GM18498 (cell line): ENCODE measurements around the gene SLC35C1.
"Not testable (repeated sequence)": the region's sequence is repeated elsewhere in the genome, so short reads cannot be mapped to it uniquely, and the experiment has no call there.

Experiments
- ATAC-seq: cut with Tn5 transposase; IDR thresholded peaks from one replicate; pipeline ENCODE4 v1.9.1; 2021; ENCODE audit warnings: mild to moderate bottlenecking, moderate library complexity; ENCODE audit not compliant: unreplicated experiment

SLC35C1 gene

DNA sequence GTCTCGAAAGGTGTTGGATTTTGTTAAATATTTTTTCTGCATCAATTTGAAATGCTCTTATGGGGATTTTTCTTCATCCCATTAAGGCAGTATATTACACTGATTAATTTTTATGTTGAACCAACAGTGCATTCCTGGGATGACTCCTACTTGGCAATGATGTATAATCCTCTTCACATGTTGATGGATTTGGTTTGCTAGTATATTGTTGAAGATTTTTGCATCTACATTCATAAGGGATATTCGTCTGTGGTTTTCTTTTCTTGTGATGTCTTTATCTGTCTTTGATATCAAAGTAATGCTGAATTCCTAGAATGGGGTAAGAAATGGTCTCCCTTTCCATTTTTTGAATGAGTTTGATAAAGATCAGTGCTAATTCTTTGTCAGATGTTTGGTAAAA, 18.7 kb upstream of the SLC35C1 start:
- no peak for ATAC-seq

DNA sequence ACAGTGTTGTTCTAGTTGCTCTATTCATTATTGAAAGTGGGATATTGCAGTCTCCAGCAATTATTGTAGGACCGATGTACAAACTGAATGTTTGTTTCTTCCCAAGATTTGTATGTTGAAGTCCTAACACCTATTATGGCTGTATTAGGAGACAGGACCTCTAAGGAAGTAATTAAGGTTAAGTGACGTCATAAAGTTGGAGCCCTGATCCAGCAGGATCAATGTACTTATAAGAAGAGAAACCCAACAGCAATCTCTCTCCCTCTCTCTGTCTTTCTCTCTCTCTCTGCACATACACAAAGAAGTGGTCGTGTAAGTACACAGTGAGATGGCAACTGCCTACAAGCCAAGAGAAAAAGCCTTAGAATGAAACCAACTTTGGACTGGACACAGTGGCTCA, 16.1 kb upstream of the SLC35C1 start:
- ATAC-seq: no peak

GRCh38 chr11:45791524-45791923, 13.4 kb upstream of the SLC35C1 start:
- ATAC-seq: no peak

- ATAC-seq: no peak
Observed at GRCh38 chr11:45794169-45794568, 10.8 kb upstream of the SLC35C1 start.

DNA sequence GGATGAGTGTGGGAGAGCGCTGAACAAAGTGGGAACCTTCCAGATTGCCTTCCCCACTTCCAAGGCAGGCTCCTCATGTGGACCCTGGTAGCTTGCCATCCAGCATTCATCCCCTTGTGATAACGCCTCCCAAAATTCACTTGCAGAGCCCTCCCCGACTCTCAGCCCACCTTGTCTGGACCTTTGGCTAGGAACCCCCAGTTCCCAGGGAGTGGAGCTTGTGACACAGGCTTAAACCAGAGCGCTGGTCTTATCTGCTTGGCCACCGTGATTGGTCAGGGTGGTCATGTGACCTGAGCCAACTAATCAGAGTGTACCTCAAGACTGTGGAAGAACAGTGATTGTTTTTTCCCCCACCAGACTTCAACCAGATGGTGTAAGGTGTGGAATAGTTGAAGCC, 9.6 kb upstream of the SLC35C1 start:
- no peak for ATAC-seq

DNA sequence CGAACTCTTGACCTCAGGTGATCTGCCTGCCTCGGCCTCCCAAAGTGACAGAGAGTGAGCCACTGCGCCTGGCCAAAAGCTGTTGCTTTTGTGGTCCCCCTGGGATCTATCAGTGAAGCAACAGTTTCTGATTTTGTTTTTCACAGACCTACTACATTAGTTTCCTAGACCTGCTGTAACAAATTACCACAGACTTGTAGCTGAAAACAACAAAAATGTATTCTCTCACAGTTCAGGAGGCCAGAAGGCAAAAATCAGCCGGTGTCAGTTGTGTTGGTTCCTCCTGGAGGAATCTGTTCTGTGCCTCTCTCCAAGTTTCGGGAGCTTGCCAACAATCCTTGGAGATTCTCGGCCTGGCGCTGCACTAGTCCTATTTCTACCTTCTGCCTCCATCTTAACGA, 8.5 kb upstream of the SLC35C1 start:
- ATAC-seq: no peak

- no peak for ATAC-seq
Observed at GRCh38 chr11:45798793-45799441, 6.0 kb upstream of the SLC35C1 start.

- ATAC-seq: no peak
Observed at GRCh38 chr11:45799562-45799961, 5.4 kb upstream of the SLC35C1 start.

- no peak for ATAC-seq
Observed at GRCh38 chr11:45800261-45800660, 4.7 kb upstream of the SLC35C1 start.

DNA sequence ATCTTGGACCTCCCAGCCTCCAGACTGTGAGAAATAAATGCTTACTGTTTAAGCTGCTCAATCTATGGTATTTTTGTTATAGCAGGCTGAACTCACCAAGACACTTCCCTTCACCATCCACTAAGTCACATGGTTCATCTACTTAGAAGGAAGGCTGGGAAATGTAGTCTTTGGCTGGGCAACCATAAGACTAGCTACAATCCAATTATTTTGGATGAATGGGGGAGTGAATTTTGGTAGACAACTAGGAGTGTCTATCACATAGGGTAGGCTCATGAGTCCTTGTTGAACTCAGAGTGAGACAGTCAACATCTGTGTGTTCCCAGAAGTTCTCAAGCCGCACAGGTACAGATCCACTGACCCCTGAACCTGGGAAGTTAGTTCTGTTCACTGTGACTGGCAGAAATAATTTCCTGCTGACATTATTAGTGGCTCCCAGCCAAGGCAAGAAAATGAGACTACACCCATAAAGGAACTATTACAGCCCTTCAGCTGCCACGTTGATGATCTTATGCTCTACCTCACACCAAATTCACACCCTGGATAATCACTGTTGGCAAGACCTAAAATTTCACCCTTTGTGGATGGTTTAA, 3.1 kb upstream of the SLC35C1 start:
- ATAC-seq: no peak

DNA sequence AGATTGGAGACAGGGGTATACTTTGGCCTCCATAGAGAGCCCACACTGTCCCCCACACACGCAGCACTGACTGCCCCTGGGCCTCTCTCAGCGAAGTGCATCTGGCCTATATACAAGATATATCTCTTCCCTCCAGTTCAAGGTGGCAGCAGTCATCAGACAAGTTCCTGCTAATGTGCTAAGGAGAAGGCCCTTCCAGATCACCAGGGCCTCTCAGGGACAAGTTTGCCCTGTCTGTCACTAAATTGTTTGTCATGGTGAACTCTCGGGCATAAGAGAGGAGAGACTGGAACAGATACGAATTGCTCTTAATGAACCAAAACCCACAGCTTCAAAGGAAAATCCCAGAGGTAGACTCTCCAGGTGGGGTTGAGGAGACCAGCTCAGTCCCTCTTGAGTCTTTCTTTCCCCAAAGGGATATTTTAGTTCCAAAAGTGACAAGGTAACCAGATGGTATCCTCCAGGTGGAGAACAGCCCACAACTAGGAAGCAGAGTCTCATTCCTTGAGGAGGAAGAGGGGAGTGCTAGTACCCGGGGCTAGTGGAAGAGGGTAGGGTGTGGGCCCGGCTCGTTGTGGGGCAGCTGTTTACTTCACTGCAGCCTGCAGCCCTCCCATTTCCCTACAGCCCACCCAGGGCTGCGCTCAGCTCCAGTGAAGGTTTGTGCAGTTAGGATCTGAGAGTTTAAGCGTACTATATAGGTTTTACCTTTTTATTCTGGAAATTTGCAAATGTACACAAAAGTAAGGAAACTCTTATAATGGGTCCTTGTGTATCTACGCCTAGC, 2.2 kb upstream of the SLC35C1 start:
- ATAC-seq: no peak

GRCh38 chr11:45803971-45804760, 783 bp upstream of the SLC35C1 start:
- peak; percentile 38 for ATAC-seq

DNA sequence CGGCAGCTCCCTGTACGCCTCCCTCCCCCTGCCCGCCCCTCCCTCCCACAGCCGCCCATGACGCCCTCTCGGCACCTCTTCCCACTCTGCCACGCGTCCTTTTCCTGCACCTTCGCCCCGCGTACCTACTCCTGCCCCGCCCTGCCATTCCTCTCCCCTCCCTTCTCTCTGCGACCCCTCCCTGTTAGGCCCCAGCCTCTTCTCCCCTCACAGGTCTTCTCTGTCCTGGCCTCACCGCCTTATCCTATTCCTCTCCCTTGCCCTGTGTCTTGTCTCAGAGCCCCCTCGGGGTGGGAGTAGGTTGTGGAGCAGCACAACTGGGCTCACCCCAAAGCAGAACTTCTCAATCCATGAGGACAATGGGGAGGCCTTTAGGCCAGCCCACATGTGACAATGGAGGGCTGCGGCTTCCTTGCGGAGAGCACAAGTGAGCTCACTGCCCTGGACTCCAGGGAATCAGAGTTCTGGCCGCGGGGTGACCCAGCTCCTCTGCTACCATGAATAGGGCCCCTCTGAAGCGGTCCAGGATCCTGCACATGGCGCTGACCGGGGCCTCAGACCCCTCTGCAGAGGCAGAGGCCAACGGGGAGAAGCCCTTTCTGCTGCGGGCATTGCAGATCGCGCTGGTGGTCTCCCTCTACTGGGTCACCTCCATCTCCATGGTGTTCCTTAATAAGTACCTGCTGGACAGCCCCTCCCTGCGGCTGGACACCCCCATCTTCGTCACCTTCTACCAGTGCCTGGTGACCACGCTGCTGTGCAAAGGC, 539 bp downstream of the SLC35C1 start:
- peak; percentile 31 for ATAC-seq

- ATAC-seq: no peak
Observed at GRCh38 chr11:45806072-45806933, 1.4 kb downstream of the SLC35C1 start.

GRCh38 chr11:45806937-45807791, 2.2 kb downstream of the SLC35C1 start:
- no peak for ATAC-seq

GRCh38 chr11:45807792-45808238, 2.9 kb downstream of the SLC35C1 start:
- no peak for ATAC-seq

GRCh38 chr11:45808427-45808826, 3.5 kb downstream of the SLC35C1 start:
- not testable (repeated sequence) for ATAC-seq
